Daoy (cell line): ENCODE data around the gene ACSL5. TPM values are rescaled to one million over a fixed set of nuclear protein-coding genes. Genes with fewer than 3 reads are reported as not detected.

Experiments
- DNase-seq: peaks from one replicate; pipeline ENCODE4 v3.0.0-alpha.2; 2015; ENCODE audit warnings: low read depth
- total RNA-seq: library from RNA; depleted of rRNA; stranded (reverse); fragments of >200 nt; shearing (Covaris generic); gene quantifications from 2 replicates; pipeline ENCODE4 v1.2.3, GENCODE V29; 2014

Gene ACSL5
- total RNA-seq, 1 experiment from 2014 or later = 18.3 TPM

DNA sequence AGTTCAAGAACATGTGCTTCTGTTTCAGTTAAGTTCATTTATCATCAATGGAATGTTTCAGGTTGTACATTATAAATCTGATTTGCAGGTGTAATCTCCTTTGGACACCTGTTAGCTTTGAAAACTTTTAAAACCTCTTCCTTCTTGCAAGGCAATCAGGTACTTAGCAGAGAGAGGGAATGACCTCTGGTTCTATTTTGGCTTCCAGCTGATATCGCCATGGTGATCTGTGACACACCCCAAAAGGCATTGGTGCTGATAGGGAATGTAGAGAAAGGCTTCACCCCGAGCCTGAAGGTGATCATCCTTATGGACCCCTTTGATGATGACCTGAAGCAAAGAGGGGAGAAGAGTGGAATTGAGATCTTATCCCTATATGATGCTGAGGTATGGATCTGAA lies 35.4 kb downstream of the ACSL5 start:
- no peak for DNase-seq

DNA sequence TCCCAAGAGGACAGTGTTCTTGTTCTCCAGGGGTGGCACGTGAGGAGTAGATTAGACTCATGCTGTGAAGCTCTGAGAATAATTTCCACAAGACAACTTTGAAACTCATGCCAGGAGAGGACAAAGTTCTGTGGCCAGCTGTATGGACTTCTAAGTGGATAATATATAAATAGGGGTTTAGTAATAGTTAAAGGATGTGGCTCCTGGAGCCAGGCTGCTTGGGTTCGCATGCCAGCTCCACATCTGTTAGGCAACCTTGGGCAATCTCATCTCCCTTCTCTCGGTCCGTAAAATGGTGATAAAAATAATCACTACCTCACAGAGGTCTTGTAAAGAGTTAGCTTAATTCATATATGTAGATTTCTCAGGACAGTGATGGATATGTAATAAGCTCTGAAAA lies 35.8 kb downstream of the ACSL5 start:
- DNase-seq = no peak

- no peak for DNase-seq
Observed at GRCh38 chr10:112412696-112413095, 38.8 kb downstream of the ACSL5 start.

- DNase-seq = no peak
Observed at GRCh38 chr10:112421731-112422130, 47.8 kb downstream of the ACSL5 start.

- DNase-seq = no peak
Observed at GRCh38 chr10:112424651-112425050, 50.7 kb downstream of the ACSL5 start.

DNA sequence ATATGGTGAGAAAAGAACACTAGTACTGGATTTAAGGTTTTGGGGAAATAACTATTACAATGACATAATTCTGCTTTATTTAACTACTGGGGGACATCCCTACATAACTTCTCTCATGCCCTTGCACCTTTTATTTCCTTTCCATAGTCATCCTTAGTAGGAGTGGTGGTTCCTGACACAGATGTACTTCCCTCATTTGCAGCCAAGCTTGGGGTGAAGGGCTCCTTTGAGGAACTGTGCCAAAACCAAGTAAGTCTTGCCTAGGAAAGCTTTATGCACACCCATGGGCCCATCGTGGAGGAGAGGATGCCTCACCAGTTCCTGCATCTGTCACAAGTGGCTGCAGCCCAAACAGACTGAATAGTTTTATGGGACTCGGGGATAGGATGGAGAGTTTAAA lies 52.2 kb downstream of the ACSL5 start:
- no peak for DNase-seq

GRCh38 chr10:112429147-112429546 lies 55.2 kb downstream of the ACSL5 start:
- DNase-seq = no peak

DNA sequence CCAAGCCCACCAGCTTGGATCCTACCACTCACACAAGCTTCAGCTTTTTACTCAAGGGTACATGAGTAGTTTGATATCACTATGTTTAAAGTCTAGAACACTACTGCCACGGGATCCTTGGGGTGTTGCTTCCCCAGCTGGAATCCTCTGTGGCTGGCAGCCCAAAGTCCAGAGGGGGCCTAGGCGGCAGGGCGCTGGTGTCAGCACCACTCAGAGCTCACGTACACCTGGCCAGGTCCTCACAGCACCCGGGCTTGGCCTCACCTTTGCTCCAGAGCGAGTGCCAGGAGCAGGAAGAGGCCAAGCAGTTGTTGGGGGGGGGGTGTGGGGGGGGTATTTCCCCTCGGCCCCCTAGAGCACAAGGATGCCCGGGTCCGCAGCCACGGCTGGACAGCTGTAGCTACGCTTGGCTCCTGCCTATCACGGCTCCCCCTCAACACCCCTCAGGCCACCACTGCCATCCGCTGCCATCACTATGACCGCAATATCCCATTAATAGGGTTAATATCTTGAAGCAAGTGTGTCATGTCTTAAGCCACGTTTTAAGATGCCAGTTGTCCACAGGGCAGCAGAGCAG lies 55.8 kb downstream of the ACSL5 start:
- DNase-seq = no peak

- no peak for DNase-seq
Observed at GRCh38 chr10:112433136-112433535, 59.2 kb downstream of the ACSL5 start.

GRCh38 chr10:112434988-112435619 lies 61.2 kb downstream of the ACSL5 start:
- DNase-seq = no peak

DNA sequence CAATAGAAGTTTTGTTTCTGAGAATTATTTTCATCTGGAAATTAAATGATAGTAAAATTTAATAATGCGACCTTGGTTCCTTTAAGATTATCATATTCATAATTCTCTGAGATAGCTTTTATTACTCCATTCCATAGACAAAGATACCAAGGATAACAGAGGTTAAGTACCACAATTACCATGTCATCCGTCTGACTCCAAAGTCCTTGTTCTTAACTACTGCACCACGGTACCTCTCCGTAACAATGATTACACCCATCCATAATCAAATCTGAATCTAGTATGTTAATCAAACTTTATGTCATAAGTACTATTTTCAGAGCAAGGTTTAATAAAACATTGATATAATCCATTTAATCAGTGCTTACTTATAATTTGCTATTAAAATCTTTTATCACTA lies 64.4 kb downstream of the ACSL5 start:
- no peak for DNase-seq

- no peak for DNase-seq
Observed at GRCh38 chr10:112441520-112441919, 67.6 kb downstream of the ACSL5 start.

GRCh38 chr10:112442063-112442462 lies 68.1 kb downstream of the ACSL5 start:
- no peak for DNase-seq

GRCh38 chr10:112446055-112446854 lies 72.3 kb downstream of the ACSL5 start:
- peak; percentile 6 for DNase-seq

- DNase-seq = peak; percentile 83
Observed at GRCh38 chr10:112446855-112447619, 73.1 kb downstream of the ACSL5 start, which contains the start of the genes VTI1A and ZDHHC6. VTI1A (plus strand) TSS chr10:112447215; CDS start chr10:112447374, 159 bp downstream. ZDHHC6 (minus strand) TSS chr10:112446914; CDS start chr10:112445436, 1,478 bp downstream.

DNA sequence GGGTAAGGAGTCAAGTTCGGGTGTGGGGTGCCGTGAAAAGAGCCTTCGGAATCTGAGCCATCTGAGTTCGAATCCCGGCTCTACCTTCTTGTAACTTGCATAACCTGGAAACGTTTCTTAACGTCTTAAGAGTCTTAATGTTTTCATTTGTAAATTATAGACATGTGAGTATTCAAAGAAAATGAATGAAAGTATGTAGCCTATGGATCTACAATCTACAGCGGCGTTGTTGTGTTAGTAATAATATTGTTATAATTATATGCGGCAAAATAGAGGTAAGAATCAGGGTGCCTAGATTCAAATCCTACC lies 73.7 kb downstream of the ACSL5 start:
- DNase-seq = no peak

DNA sequence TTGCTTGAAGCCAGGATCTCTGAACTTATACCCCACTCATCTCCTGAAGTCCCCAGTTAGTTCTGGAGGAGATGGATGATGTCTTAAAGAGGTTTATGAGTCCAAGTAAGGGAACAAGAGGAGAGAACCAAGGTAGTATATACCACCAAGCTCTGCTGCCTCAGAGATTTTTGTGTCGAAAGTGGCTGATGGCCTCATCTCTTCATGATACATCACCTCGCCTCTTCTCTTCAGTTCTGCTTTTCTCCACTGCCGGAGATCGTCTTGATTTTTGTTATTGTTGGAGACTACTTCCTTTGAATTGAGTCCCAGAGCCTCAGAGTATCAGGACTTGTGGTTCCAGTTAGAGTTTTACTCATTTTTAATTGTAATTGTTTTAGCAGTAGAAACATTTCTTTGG lies 75.0 kb downstream of the ACSL5 start:
- no peak for DNase-seq

DNA sequence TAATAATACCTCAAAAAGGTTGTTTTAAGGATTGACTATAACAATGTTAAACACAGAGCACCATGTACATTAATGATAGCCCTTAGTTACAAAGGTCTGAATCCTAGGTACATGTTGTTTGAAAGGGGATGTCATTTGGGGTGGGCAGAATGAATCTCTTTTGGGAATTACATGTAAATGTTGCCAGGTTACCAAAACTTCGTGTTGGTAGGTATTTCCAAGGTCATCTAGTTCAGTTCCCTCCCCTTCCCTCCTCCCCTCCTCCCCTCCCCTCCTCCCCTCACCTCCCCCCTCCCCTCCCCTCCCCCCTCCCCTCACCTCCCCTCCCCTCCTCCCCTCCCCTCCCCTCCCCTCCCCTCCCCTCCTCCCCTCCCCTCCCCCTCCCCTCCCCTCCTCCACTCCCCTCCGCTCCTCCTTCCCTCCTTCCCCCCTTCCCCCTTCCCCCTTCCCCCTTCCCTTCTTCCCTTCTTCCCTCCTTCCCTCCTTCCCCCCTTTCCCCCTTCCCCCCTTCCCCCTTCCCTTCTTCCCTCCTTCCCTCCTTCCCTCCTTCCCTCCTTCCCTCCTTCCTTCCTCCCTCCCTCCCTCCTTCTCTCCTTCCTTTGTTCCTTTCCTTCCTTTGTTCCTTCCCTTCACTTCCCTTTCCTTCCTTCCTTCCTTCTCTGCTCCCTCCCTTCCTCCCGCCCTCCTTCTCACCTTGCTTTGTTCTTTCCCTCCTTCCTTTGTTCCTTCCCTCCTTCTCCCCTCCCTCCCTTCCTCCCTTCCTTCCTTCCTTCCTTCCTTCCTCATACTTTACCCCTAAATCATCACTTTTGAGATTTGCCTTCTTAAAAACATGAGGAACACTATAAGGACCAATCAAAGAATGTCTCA lies 81.2 kb downstream of the ACSL5 start:
- DNase-seq = no peak

DNA sequence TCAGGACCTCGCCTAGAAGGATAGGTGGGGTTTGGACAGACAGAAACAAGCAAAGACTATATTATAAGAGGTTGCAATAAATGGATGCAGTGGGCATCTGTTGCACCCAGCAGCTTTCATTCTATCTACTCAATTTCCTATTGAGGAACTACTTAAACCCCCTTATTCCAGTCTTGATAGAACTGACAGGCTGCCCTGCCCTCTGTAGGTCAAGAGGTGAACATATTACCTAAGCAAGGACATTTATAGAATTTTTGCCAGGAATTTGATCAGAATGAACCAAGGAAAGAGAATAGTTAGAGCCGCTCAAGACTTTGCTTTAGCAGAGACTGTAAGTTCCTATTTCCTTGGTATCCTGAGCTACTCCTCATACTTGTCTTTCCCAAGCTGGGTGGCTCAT lies 82.6 kb downstream of the ACSL5 start:
- no peak for DNase-seq

DNA sequence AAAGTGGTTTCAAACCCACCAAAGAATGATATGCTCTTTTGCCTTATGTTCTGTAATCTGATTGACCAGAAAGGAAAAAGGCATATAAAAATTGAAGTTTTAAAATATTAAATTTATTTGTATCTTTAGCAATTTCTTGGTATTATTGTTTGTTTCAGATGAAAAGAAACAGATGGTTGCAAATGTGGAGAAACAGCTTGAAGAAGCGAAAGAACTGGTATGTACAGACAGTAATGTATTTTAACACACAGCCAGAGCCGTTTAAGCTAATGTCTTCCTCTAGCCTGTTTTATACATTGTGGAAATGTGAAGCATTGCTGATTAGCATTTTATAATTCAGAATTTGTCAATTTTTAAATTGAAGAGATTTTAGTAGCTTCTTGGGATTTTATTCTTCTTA lies 86.5 kb downstream of the ACSL5 start:
- no peak for DNase-seq
